ENCODE data around the gene SPO11.

- TF ChIP-seq TCF3 (IDR thresholded peaks at IDR 0.05; ENCODE audit: borderline replicate concordance, insufficient read depth, low read depth, low read length) (no peak), GABPA (IDR thresholded peaks at IDR 0.05; ENCODE audit: low read depth) (no peak), CTCF (IDR thresholded peaks at IDR 0.05 in 2 of 3, conservative IDR thresholded peaks at IDR 0.05 in 1 of 3; ENCODE audit: control insufficient read depth in 2 of 3, extremely low read depth in 1 of 3, insufficient read depth in 1 of 3, low read depth in 3 of 3, low read length in 3 of 3) (no peak), USF2 (IDR thresholded peaks at IDR 0.05; ENCODE audit: borderline replicate concordance, low read depth, low read length) (no peak), STAT1 (conservative IDR thresholded peaks at IDR 0.05) (no peak), POLR2AphosphoS5 (IDR thresholded peaks at IDR 0.05; ENCODE audit: low read length) (no peak), ZNF274 (IDR thresholded peaks at IDR 0.05; ENCODE audit: insufficient read depth, insufficient read length) (no peak), JUNB (IDR thresholded peaks at IDR 0.05) (no peak), ESRRA (IDR thresholded peaks at IDR 0.05; ENCODE audit: low read length) (no peak)
- TF ChIP-seq, protein P1, sequence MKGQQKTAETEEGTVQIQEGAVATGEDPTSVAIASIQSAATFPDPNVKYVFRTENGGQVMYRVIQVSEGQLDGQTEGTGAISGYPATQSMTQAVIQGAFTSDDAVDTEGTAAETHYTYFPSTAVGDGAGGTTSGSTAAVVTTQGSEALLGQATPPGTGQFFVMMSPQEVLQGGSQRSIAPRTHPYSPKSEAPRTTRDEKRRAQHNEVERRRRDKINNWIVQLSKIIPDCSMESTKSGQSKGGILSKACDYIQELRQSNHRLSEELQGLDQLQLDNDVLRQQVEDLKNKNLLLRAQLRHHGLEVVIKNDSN (IDR thresholded peaks at IDR 0.05; ENCODE audit: borderline replicate concordance, extremely low read length, insufficient read depth, low read depth, low read length) = no peak
- TF ChIP-seq, protein P2, sequence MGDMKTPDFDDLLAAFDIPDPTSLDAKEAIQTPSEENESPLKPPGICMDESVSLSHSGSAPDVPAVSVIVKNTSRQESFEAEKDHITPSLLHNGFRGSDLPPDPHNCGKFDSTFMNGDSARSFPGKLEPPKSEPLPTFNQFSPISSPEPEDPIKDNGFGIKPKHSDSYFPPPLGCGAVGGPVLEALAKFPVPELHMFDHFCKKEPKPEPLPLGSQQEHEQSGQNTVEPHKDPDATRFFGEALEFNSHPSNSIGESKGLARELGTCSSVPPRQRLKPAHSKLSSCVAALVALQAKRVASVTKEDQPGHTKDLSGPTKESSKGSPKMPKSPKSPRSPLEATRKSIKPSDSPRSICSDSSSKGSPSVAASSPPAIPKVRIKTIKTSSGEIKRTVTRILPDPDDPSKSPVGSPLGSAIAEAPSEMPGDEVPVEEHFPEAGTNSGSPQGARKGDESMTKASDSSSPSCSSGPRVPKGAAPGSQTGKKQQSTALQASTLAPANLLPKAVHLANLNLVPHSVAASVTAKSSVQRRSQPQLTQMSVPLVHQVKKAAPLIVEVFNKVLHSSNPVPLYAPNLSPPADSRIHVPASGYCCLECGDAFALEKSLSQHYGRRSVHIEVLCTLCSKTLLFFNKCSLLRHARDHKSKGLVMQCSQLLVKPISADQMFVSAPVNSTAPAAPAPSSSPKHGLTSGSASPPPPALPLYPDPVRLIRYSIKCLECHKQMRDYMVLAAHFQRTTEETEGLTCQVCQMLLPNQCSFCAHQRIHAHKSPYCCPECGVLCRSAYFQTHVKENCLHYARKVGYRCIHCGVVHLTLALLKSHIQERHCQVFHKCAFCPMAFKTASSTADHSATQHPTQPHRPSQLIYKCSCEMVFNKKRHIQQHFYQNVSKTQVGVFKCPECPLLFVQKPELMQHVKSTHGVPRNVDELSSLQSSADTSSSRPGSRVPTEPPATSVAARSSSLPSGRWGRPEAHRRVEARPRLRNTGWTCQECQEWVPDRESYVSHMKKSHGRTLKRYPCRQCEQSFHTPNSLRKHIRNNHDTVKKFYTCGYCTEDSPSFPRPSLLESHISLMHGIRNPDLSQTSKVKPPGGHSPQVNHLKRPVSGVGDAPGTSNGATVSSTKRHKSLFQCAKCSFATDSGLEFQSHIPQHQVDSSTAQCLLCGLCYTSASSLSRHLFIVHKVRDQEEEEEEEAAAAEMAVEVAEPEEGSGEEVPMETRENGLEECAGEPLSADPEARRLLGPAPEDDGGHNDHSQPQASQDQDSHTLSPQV (IDR thresholded peaks at IDR 0.05) = no peak
Measured at GRCh38 chr20:57317316-57317788, 12.3 kb upstream of the SPO11 start.

Data from GM12878 (cell line).